ENCODE measurements around the gene DOK6.

- TF ChIP-seq CTCF (IDR thresholded peaks at IDR 0.05) = no peak
- no peak for TF ChIP-seq EZH2phosphoT487 (IDR thresholded peaks at IDR 0.05)
Observed at GRCh38 chr18:69564602-69565001, 163.9 kb downstream of the DOK6 start.
